Measurements from ENCODE around the gene NRXN2.
A peak's percentile ranks its signal among the peaks of the same experiment; 100 is the strongest.

The NRXN2 gene

GRCh38 chr11:64763526-64764039, 40.6 kb upstream of the NRXN2 start:
- DNase-seq (ENCODE audit: low read depth): no peak
- no peak overlapping the region for H3K4me3 ChIP-seq (replicated peaks; ENCODE audit: low read depth, low read length)
- TF ChIP-seq CTCF (IDR thresholded peaks at IDR 0.05; ENCODE audit: low read length, missing control alignments): no peak

DNA sequence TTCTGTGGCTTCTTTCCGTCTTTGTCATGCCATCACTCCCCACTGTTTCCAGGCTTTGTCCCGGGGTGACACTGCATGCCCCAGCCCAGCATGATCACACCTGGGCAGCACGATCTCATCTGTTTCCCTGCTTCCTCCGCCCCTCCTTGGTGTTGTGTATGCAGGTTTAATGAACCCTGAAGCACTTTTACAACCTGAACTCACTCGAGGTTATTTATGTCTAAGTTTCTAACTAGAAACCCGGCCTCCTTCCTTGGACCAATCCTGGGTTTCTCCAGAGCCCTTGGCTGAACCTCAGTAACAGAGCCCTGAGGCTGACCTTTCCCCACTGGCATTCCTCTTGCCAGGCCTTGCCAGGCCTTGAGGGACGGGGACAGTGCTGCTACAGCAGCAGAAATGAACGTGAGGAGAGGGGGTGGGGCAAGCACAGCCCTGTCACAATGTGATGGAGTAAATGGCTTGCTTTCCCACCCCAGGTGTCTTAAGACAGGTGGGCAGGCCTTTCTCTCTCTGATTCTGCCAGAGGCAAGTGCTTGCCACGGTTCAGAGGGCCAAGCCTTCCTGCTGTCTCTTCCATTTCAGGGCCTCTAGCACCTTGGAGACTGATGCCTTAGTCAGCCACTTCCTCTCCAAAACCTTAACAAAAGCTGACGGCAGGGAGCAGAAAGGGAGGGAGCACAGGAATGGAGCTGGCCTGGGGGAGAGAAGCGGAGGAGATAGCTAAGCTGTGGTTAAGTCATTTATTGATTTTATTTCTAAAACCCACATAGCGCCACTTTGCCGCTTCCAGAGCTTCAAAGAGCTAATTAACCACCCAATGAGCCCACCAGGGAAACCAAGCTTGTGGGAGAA, 39.9 kb upstream of the NRXN2 start:
- no peak for TF ChIP-seq CTCF (IDR thresholded peaks at IDR 0.05; ENCODE audit: low read length, missing control alignments)
- no peak overlapping the region for H3K4me3 ChIP-seq (replicated peaks; ENCODE audit: low read depth, low read length)
- DNase-seq (ENCODE audit: low read depth): peak; percentile 82

DNA sequence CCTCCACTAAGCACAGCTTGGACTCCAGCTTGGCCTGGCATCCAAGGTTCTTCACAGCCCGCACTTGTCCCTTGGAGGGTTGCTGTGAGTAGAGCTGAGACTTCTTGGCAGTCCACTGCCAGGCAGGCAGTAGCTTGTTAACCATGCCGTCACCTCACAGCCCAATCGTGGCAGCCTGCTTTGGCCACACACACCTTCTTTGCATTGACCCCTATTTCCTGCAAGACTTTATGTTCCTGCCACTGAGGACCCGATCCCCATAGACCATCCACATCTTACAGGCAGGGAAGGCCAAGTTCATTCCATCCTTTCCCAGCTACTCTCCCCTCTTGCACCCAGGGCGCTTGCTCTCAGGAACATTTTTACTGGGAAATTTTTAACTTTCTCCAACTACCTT, 39.3 kb upstream of the NRXN2 start:
- TF ChIP-seq CTCF (IDR thresholded peaks at IDR 0.05; ENCODE audit: low read length, missing control alignments): no peak
- no peak for DNase-seq (ENCODE audit: low read depth)
- H3K4me3 ChIP-seq (replicated peaks; ENCODE audit: low read depth, low read length): no peak overlapping the region

- no peak overlapping the region for H3K4me3 ChIP-seq (replicated peaks; ENCODE audit: low read depth, low read length)
- DNase-seq (ENCODE audit: low read depth): no peak
- TF ChIP-seq CTCF (IDR thresholded peaks at IDR 0.05; ENCODE audit: low read length, missing control alignments): no peak
Measured at GRCh38 chr11:64760759-64761420, 37.9 kb upstream of the NRXN2 start.

DNA sequence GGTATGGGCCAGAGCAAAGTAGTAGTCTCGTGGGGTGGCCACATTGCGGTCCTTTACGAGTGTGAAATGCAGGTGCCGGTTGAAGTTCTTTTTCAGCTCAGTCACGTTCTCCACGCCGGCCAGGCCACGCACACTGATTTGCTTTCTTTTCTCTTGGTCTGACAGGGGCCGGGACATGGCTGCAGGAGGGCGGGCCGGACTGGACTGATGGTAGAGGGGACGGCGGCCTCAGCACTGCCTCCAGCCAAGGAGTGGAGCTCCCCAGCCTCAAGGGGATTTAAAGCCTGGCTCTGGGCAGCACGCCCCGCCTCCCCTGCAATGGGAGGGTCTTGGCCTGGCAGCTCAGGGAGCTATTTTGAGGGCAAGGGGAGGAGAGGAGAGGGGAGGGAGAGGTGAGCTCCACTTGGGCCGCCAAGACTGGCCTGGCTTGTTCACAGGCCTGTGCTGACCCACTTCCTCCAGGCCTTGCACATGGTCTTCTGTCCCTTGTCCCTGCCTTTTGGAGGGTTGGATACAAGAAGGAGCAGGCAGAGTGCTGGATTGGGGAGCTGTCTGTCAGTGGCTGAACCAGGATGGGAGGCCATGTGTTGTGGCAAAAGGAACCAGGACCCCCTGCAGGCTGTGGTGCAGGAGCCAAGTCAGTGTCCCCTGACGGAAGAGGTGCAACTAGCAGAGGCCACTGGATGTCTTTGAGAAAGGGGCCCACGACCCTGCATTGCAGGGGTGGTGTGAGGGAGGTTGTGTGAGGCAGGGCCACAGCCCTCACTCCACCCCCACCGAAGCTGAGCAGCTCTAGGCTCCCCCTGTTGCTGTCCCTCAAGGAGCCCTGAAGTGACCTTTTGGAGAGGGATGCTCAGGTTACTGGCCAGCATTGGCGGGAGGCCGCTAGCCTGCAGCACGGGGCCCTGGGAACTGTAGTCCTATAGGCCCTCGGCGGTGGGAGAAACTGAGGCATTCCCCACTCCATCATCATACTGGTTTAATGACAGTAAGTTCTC, 37.0 kb upstream of the NRXN2 start, which contains the start of gene PYGM:
PYGM (minus strand) TSS at position 253 of the 998 bp plus-strand sequence; CDS start at position 177, 76 bp downstream.
- DNase-seq (ENCODE audit: low read depth): peak; percentile 60
- no peak for TF ChIP-seq CTCF (IDR thresholded peaks at IDR 0.05; ENCODE audit: low read length, missing control alignments)
- no peak within 1 kb of the TSS for H3K4me3 ChIP-seq (replicated peaks; ENCODE audit: low read depth, low read length)

- TF ChIP-seq CTCF (IDR thresholded peaks at IDR 0.05; ENCODE audit: low read length, missing control alignments): no peak
- H3K4me3 ChIP-seq (replicated peaks; ENCODE audit: low read depth, low read length): no peak overlapping the region
- DNase-seq (ENCODE audit: low read depth): no peak
Measured at GRCh38 chr11:64759131-64759721, 36.2 kb upstream of the NRXN2 start.

Data from fibroblast of pulmonary artery (primary cell).